ES-I3 (cell line): ENCODE data around the gene TOR4A.
"Not testable (repeated sequence)": the region's sequence is repeated elsewhere in the genome, so short reads cannot be mapped to it uniquely, and the experiment has no call there.

ENCODE experiments used
- H3K36me3 ChIP-seq: 2 replicates; pipeline ENCODE4 v1.6.1; 2013; ENCODE audit warnings: mild to moderate bottlenecking, low read length, control low read depth, moderate library complexity; ENCODE audit not compliant: insufficient read depth
- H3K4me1 ChIP-seq: 2 replicates; pipeline ENCODE4 v1.6.1; 2013; ENCODE audit warnings: mild to moderate bottlenecking, control low read depth, low read length; ENCODE audit not compliant: insufficient read depth
- H3K9ac ChIP-seq: 2 replicates; pipeline ENCODE4 v1.6.1; 2013; ENCODE audit warnings: low read depth, mild to moderate bottlenecking, low read length, moderate library complexity
- H3K9me3 ChIP-seq: 2 replicates; pipeline ENCODE4 v1.6.1; 2013; ENCODE audit warnings: mild to moderate bottlenecking, low read length, moderate library complexity; ENCODE audit not compliant: control insufficient read depth, insufficient read depth

Gene TOR4A

DNA sequence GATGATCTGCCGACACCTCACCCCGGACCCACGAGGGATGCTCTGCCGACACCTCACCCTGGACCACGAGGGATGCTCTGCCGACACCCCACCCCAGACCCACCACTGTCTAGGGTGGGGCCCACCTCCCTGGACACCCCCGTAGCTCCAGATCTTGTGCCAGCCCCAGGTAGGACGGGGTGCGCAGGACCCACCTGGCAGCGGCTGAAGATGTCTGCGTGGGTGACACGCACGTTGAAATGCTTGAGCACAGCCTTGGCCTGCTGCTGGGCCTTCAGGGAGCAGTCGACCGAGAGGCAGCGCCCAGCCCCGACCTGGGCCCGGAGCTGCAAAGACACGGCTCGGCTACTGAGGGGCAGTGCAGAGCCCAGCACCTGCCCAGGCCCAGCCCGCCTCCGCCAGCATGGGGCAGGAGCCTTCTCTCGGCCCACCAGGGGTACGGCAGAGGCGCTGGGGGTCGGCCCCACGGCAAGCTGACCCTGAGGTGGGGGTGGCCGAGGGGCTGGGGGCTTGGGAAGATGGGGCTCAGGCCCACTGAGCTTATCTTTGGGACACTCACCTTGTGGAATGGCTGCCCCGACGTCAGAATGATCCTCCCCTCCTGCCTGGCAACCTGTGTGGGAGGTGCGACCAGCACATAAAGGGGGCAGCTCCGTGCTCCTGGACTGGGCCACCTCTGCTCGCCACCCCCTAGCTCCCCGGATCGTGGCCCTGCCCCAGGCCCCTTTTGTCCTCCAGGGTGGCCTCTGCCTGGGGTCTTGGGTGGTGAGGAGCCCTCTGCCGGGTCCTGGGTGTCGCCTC is 46.2 kb downstream of the TOR4A start:
- Histone ChIP-seq H3K9me3 (no peaks in the 10 kb centered on the region), H3K36me3 (no peaks in the 10 kb centered on the region), H3K4me1 (peaks cover 3% of the 10 kb centered on the region; the same call in 1 of the 2 replicates), H3K9ac (no peak overlapping the region)

DNA sequence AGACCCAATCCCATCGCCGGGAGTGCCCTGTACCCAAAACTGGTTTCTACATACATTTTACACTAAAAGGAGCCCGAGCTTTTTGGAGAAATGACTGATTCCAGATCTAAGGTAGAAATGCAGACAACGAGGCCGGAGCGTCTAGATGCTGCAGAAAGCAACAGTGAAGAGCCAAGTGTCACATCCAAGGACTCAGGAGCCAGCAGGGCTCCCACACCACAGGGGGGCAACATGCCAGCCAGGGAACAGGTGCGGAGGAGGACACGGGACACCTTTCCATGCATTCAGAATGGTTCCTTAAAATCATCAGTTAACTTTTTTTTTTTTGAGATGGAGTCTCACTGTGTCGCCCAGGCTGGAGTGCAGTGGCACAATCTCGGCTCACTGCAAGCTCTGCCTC is 47.6 kb downstream of the TOR4A start:
- Histone ChIP-seq H3K4me1 (peaks cover 3% of the 10 kb centered on the region; the same call in 1 of the 2 replicates), H3K36me3 (no peaks in the 10 kb centered on the region), H3K9me3 (no peaks in the 10 kb centered on the region), H3K9ac (no peak overlapping the region)

DNA sequence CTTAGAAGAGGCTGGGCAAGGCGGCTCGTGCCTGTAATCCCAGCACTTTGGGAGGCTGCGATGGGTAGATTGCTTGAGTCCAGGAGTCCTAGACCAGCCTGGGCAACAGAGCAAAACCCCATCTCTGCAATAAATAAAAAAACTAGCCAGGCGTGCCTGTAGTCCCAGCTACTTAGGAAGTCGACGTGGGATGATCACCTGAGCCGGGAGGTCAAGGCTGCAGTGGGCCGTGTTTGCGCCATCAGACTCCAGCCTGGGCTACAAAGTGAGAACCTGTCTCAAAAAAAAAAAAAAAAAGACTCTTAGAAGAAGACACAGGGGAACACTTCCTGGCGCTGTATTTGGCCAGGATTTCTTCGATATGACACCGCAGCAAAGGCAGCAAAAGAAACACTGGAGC is 48.3 kb downstream of the TOR4A start:
- no peaks in the 10 kb centered on the region for H3K9me3 ChIP-seq
- no peaks in the 10 kb centered on the region for H3K36me3 ChIP-seq
- peaks cover 2% of the 10 kb centered on the region; the same call in 1 of the 2 replicates for H3K4me1 ChIP-seq
- H3K9ac ChIP-seq: no peak overlapping the region

DNA sequence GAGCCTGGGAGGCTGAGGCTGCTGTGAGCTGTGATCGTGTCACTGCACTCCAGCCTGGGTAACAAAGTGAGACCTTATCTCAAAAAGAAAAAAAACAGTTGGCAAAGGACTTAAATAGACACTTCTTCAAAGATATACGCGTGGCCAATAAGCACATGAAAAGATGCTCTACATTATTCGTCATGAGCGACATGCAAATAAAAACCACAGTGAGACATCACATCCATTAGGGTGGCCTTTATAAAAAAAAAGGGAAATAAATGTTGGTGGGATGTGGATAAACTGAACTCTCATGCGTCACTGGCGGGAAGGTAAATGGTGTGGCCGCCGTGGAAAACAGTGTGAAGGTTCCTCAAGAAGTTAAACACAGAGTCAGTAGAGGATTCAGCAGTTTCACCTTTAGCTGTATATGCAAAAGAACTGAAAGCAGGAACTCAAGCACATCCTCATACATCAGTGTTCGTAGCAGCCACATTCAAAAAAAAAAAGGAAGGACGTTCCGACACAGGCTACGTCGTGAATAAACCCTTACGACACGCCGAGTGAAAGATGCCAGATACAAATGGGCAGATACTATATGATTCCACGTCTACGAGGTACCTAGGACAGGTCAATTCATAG is 49.0 kb downstream of the TOR4A start:
- H3K36me3 ChIP-seq: no peaks in the 10 kb centered on the region
- no peaks in the 10 kb centered on the region for H3K4me1 ChIP-seq
- no peak overlapping the region for H3K9ac ChIP-seq
- H3K9me3 ChIP-seq: no peaks in the 10 kb centered on the region

DNA sequence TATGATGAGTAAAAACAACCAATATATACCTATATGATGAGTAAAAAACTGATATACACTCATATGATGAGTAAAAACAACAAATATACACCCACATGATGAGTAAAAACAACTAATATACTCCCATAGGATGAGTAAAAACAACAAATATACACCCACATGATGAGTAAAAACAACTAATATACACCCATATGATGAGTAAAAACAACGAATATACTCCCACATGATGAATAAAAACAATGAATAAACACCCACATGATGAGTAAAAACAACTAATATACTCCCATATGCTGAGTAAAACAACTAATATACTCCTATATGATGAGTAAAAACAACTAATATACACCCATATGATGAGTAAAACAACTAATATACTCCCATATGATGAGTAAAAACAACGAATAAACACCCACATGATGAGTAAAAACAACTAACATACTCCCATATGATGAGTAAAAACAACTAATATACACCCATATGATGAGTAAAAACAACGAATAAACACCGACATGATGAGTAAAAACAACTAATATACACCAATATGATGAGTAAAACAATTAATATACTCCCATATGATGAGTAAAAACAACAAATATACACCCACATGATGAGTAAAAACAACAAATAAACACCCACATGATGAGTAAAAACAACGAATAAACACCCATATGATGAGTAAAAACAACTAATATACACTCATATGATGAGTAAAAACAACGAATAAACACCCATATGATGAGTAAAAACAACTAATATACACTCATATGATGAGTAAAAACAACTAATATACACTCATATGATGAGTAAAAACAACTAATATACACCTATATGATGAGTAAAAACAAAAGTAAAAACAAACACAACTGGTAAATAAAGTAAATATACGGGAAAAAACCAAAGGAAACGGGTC is 50.4 kb downstream of the TOR4A start:
- not testable (repeated sequence) for H3K9ac ChIP-seq, H3K4me1 ChIP-seq, H3K9me3 ChIP-seq, H3K36me3 ChIP-seq

DNA sequence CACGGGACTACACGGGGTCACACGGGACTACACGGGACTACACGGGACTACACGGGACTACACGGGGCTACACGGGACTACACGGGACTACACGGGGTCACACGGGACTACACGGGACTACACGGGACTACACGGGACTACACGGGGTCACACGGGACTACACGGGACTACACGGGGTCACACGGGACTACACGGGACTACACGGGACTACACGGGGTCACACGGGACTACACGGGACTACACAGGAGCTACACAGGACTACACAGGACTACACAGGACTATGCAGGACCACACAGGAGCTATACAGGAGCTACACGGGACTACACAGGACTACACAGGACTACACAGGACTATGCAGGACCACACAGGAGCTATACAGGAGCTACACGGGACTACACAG is 52.1 kb downstream of the TOR4A start:
- H3K9me3 ChIP-seq, H3K9ac ChIP-seq, H3K4me1 ChIP-seq, H3K36me3 ChIP-seq: not testable (repeated sequence)

DNA sequence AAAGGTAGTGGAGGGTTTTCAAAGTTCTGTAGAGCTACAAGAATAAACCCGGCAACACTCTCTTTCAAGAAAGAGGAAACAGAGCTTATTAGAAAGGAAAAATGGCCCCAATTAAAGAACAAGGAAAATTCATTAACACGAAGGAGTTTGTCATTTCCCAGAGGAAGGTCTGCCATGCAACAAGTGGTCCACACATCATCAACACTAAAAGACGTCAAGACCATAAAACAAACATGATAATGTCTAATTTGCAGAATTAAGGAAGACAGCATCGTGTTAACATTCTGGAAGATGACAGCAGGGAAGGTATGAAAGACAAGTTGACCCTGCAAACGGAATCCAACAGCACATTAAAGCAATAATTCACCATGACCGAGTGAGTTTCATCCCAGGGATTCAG is 53.2 kb downstream of the TOR4A start:
- H3K4me1 ChIP-seq: no peaks in the 10 kb centered on the region
- no peak overlapping the region for H3K9ac ChIP-seq
- H3K9me3 ChIP-seq: no peaks in the 10 kb centered on the region
- H3K36me3 ChIP-seq: no peaks in the 10 kb centered on the region

DNA sequence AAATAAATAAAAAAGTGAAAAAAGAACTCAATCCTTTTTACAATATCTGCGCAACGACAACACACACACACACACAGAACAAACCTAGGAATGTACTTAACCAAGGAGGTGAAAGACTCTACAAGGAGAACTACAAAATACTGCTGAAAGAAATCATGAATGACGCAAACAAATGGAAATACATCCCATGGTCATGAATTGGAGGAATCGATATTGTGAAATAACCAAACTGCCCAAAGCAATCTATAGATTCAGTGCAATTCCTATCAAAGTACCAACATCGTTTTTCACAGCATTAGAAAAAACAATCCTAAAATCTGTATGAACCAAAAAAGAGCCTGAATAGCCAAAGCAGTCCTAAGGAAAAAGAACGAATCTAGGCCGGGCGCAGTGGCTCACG is 54.4 kb downstream of the TOR4A start:
- Histone ChIP-seq H3K4me1 (no peaks in the 10 kb centered on the region), H3K9ac (no peak overlapping the region), H3K36me3 (no peaks in the 10 kb centered on the region), H3K9me3 (no peaks in the 10 kb centered on the region)
